ENCODE measurements around the gene BMERB1.
A peak's percentile ranks its signal among the peaks of the same experiment; 100 is the strongest.
"Not testable (repeated sequence)": the region's sequence is repeated elsewhere in the genome, so short reads cannot be mapped to it uniquely, and the experiment has no call there.

BMERB1 gene

GRCh38 chr16:15435216-15435864, 952 bp downstream of the BMERB1 start:
- Mint-ChIP-seq H3K36me3 (ENCODE audit: insufficient read depth) (peaks cover 1% of the 10 kb centered on the region), H3K27me3 (peaks cover 24% of the 10 kb centered on the region), H3K27ac (ENCODE audit: low read depth) (no peak overlapping the region), H3K4me3 (peak overlapping the region; percentile 73), H3K9me3 (no peaks in the 10 kb centered on the region), H3K4me1 (peaks cover 14% of the 10 kb centered on the region)
- DNase-seq (ENCODE audit: low spot score in 2 of 2) = no peak
- ATAC-seq (replicated peaks; ENCODE audit: extremely low read depth, poor library complexity, severe bottlenecking) = no peak

DNA sequence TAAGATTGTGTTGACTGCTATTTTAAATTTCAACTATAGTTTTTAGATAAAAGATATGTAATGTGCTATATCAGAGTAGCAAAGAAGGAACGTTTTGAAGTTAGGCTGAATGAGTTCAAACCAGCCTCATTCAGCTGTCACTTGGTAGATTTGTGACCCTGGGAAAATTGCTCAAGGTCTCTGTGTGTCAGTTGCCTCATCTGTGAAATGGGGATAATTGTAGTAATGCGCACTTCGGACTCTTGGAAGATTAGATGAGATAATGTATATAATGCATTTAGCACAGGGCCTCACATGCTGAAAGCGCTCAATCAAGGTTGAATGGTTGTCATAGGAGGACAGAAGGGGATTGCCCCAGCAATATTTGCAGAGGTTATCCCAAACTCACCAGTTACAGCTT, 4.7 kb downstream of the BMERB1 start:
- ATAC-seq (replicated peaks; ENCODE audit: extremely low read depth, poor library complexity, severe bottlenecking) = no peak
- no peaks in the 10 kb centered on the region for H3K9me3 Mint-ChIP-seq
- peaks cover 10% of the 10 kb centered on the region for H3K4me1 Mint-ChIP-seq
- H3K27me3 Mint-ChIP-seq = peaks cover 17% of the 10 kb centered on the region
- H3K4me3 Mint-ChIP-seq = no peak overlapping the region
- peaks cover 1% of the 10 kb centered on the region for H3K36me3 Mint-ChIP-seq (ENCODE audit: insufficient read depth)
- DNase-seq (ENCODE audit: low spot score in 2 of 2) = no peak
- H3K27ac Mint-ChIP-seq (ENCODE audit: low read depth) = no peak overlapping the region

GRCh38 chr16:15439521-15439920, 5.1 kb downstream of the BMERB1 start:
- peaks cover 1% of the 10 kb centered on the region for H3K36me3 Mint-ChIP-seq (ENCODE audit: insufficient read depth)
- no peak for ATAC-seq (replicated peaks; ENCODE audit: extremely low read depth, poor library complexity, severe bottlenecking)
- no peaks in the 10 kb centered on the region for H3K9me3 Mint-ChIP-seq
- no peak overlapping the region for H3K4me3 Mint-ChIP-seq
- peaks cover 13% of the 10 kb centered on the region for H3K27me3 Mint-ChIP-seq
- no peak overlapping the region for H3K27ac Mint-ChIP-seq (ENCODE audit: low read depth)
- peaks cover 9% of the 10 kb centered on the region for H3K4me1 Mint-ChIP-seq
- DNase-seq (ENCODE audit: low spot score in 2 of 2) = no peak

- no peak overlapping the region for H3K4me3 Mint-ChIP-seq
- ATAC-seq (replicated peaks; ENCODE audit: extremely low read depth, poor library complexity, severe bottlenecking) = no peak
Observed at GRCh38 chr16:15440852-15441251, 6.5 kb downstream of the BMERB1 start.

DNA sequence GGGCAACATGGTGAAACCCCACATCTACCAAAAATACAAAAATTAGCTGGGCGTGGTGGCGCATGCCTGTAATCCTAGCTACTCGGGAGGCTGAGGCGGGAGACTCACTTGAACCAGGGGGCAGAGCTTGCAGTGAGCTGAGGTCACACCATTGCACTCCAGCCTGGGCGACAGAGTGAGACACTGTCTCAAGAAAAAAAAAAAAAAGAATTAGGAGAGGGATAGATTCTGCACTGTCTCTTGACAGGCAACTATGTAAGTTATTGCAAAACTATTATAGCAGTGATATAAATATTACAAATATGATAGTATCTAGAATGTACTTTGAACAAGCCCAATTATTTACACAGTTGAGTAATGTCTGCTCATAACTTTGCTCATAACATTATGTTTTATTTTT, 7.8 kb downstream of the BMERB1 start:
- H3K4me3 Mint-ChIP-seq = not testable (repeated sequence)

More at GRCh38 chr16:15440852-15441251, 6.5 kb downstream of the BMERB1 start:
- no peak for DNase-seq (ENCODE audit: low spot score in 2 of 2)
- Mint-ChIP-seq H3K36me3 (ENCODE audit: insufficient read depth) (peaks cover 4% of the 10 kb centered on the region), H3K9me3 (peaks cover 5% of the 10 kb centered on the region), H3K27me3 (peaks cover 5% of the 10 kb centered on the region), H3K27ac (ENCODE audit: low read depth) (no peak overlapping the region), H3K4me1 (peaks cover 2% of the 10 kb centered on the region)

GRCh38 chr16:15443753-15444152, 9.4 kb downstream of the BMERB1 start:
- Mint-ChIP-seq H3K27ac (ENCODE audit: low read depth) (no peak overlapping the region), H3K9me3 (peaks cover 5% of the 10 kb centered on the region)

More for the DNA sequence above, 7.8 kb downstream of the BMERB1 start:
- H3K9me3 Mint-ChIP-seq; H3K4me1 Mint-ChIP-seq; DNase-seq (ENCODE audit: low spot score in 2 of 2); ATAC-seq (replicated peaks; ENCODE audit: extremely low read depth, poor library complexity, severe bottlenecking); H3K27ac Mint-ChIP-seq (ENCODE audit: low read depth); H3K27me3 Mint-ChIP-seq; H3K36me3 Mint-ChIP-seq (ENCODE audit: insufficient read depth): not testable (repeated sequence)

GRCh38 chr16:15444264-15444663, 9.9 kb downstream of the BMERB1 start:
- no peak for ATAC-seq (replicated peaks; ENCODE audit: extremely low read depth, poor library complexity, severe bottlenecking)
- Mint-ChIP-seq H3K27ac (ENCODE audit: low read depth) (no peak overlapping the region), H3K4me1 (no peaks in the 10 kb centered on the region), H3K36me3 (ENCODE audit: insufficient read depth) (peaks cover 4% of the 10 kb centered on the region), H3K9me3 (peaks cover 5% of the 10 kb centered on the region), H3K27me3 (no peaks in the 10 kb centered on the region), H3K4me3 (no peak overlapping the region)
- no peak for DNase-seq (ENCODE audit: low spot score in 2 of 2)

More at GRCh38 chr16:15443753-15444152, 9.4 kb downstream of the BMERB1 start:
- Mint-ChIP-seq H3K4me3 (no peak overlapping the region), H3K36me3 (ENCODE audit: insufficient read depth) (peaks cover 4% of the 10 kb centered on the region), H3K4me1 (no peaks in the 10 kb centered on the region), H3K27me3 (no peaks in the 10 kb centered on the region)
- ATAC-seq (replicated peaks; ENCODE audit: extremely low read depth, poor library complexity, severe bottlenecking) (no peak), DNase-seq (ENCODE audit: low spot score in 2 of 2) (no peak)

GRCh38 chr16:15445450-15445849, 11.1 kb downstream of the BMERB1 start:
- peaks cover 2% of the 10 kb centered on the region for H3K36me3 Mint-ChIP-seq (ENCODE audit: insufficient read depth)
- H3K27ac Mint-ChIP-seq (ENCODE audit: low read depth) = no peak overlapping the region
- H3K4me3 Mint-ChIP-seq = no peak overlapping the region
- DNase-seq (ENCODE audit: low spot score in 2 of 2) (no peak), ATAC-seq (replicated peaks; ENCODE audit: extremely low read depth, poor library complexity, severe bottlenecking) (no peak)
- H3K9me3 Mint-ChIP-seq = peaks cover 5% of the 10 kb centered on the region
- H3K4me1 Mint-ChIP-seq = no peaks in the 10 kb centered on the region
- no peaks in the 10 kb centered on the region for H3K27me3 Mint-ChIP-seq

GRCh38 chr16:15446901-15447300, 12.5 kb downstream of the BMERB1 start:
- H3K27me3 Mint-ChIP-seq = no peaks in the 10 kb centered on the region
- DNase-seq (ENCODE audit: low spot score in 2 of 2) (no peak), ATAC-seq (replicated peaks; ENCODE audit: extremely low read depth, poor library complexity, severe bottlenecking) (no peak)
- H3K36me3 Mint-ChIP-seq (ENCODE audit: insufficient read depth) = peaks cover 2% of the 10 kb centered on the region
- no peaks in the 10 kb centered on the region for H3K4me1 Mint-ChIP-seq
- peaks cover 5% of the 10 kb centered on the region for H3K9me3 Mint-ChIP-seq
- no peak overlapping the region for H3K4me3 Mint-ChIP-seq
- no peak overlapping the region for H3K27ac Mint-ChIP-seq (ENCODE audit: low read depth)

DNA sequence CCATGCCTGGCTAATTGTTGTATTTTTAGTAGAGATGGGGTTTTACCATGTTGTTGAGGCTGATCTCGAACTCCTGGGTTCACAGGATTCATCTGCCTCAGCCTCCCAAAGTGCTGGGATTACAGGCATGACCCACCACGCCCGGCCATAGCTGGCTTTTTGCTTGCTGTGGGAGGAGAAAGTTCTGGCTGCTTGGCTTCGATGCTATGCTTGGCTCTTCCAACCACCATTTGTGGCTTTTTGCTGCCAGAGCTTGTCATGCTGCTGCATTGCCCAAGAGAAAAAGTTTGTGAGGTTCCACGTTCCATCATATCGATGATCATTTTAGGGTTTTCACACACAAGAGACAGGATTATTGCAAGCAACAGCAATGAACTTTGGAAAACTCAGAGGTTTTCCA, 16.2 kb downstream of the BMERB1 start:
- no peaks in the 10 kb centered on the region for H3K4me1 Mint-ChIP-seq
- H3K27ac Mint-ChIP-seq (ENCODE audit: low read depth) = no peak overlapping the region
- no peaks in the 10 kb centered on the region for H3K27me3 Mint-ChIP-seq
- H3K4me3 Mint-ChIP-seq = no peak overlapping the region
- no peaks in the 10 kb centered on the region for H3K36me3 Mint-ChIP-seq (ENCODE audit: insufficient read depth)
- no peak for DNase-seq (ENCODE audit: low spot score in 2 of 2)
- H3K9me3 Mint-ChIP-seq = no peaks in the 10 kb centered on the region
- no peak for ATAC-seq (replicated peaks; ENCODE audit: extremely low read depth, poor library complexity, severe bottlenecking)

DNA sequence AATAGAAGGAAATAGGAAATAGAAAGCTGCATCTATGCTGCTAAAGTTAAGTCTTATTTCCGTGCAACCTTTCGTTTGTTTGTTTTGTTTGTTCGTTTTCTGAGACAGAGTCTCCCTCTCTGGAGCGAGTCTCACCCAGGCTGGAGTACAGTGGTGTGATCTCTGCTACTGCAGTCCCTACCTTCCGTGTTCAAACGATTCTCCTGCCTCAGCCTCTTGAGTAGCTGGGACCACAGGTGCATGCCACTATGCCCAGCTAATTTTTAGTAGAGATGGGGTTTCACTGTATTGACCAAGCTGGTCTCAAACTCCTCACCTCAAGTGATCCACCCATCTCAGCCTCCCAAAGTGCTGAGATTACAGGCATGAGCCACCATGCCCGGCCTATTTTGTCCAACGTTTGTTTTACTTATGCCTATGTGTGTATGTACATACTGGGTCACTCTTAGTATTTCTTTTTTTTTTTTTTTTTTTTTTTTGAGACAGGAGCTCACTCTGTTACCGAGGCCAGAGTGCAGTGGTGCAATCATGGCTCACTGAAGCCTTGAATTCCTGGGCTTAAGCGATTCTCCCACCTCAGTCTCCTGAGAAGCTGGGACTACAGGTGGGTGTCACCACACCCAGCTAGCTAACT, 16.8 kb downstream of the BMERB1 start:
- Mint-ChIP-seq H3K27me3 (no peaks in the 10 kb centered on the region), H3K9me3 (no peaks in the 10 kb centered on the region), H3K4me1 (no peaks in the 10 kb centered on the region), H3K27ac (ENCODE audit: low read depth) (no peak overlapping the region), H3K4me3 (no peak overlapping the region), H3K36me3 (ENCODE audit: insufficient read depth) (no peaks in the 10 kb centered on the region)
- ATAC-seq (replicated peaks; ENCODE audit: extremely low read depth, poor library complexity, severe bottlenecking) = no peak
- no peak for DNase-seq (ENCODE audit: low spot score in 2 of 2)

DNA sequence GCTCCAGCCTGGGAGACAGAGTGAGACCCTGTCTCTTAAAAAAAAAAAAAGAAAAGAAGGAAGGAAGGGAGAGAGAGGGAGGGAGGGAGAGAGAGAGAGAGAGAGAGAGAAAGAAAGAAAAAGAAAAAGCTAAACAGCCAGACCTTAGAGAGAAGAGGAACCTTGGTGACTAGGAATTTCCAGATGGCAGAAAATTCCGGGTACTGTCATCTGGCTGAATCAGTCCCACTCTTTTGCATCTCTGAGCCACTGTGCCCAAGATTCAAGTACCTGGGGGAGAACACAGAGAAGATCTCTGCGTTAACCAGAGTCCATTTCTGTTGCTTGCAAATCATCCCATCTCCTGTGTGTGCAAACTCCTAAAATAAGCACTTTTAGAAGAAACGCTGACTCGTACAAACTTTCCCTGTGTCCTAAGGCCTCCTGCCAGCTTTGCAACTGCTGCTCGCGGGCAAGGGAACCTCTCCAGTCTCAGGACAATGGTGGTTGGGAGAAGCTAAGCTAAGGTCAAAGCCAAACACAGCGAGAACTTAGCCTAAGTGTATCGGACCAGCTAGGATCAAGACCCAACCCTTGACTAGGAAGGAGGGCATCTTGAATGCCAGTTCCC, 18.0 kb downstream of the BMERB1 start:
- H3K4me1 Mint-ChIP-seq = no peaks in the 10 kb centered on the region
- ATAC-seq (replicated peaks; ENCODE audit: extremely low read depth, poor library complexity, severe bottlenecking) (no peak), DNase-seq (ENCODE audit: low spot score in 2 of 2) (no peak)
- no peaks in the 10 kb centered on the region for H3K9me3 Mint-ChIP-seq
- no peak overlapping the region for H3K4me3 Mint-ChIP-seq
- no peaks in the 10 kb centered on the region for H3K36me3 Mint-ChIP-seq (ENCODE audit: insufficient read depth)
- no peaks in the 10 kb centered on the region for H3K27me3 Mint-ChIP-seq
- H3K27ac Mint-ChIP-seq (ENCODE audit: low read depth) = no peak overlapping the region

DNA sequence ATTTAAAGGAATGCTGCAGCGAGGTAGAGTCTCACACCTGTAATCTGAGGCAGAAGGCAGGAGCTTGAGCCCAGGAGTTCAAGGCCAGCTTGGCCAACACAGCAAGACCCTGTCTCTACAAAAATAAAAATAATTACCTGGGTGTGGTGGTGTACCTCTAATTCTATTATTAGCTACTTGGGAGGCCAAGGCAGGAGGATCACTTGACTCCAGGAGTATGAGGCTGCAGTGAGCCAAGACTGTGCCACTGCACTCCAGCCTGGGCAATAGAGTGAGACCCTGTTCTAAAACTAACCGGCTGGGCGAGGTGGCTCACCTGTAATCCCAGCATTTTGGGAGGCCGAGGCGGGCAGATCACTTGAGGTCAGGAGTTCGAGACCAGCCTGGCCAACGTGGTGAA, 18.9 kb downstream of the BMERB1 start:
- H3K9me3 Mint-ChIP-seq; H3K27ac Mint-ChIP-seq (ENCODE audit: low read depth); ATAC-seq (replicated peaks; ENCODE audit: extremely low read depth, poor library complexity, severe bottlenecking); DNase-seq (ENCODE audit: low spot score in 2 of 2); H3K4me3 Mint-ChIP-seq; H3K4me1 Mint-ChIP-seq; H3K36me3 Mint-ChIP-seq (ENCODE audit: insufficient read depth); H3K27me3 Mint-ChIP-seq: not testable (repeated sequence)
